IMR-90 (cell line): ENCODE measurements around the gene SLC27A1. TPM values are rescaled to one million over a fixed set of nuclear protein-coding genes. Genes with fewer than 3 reads are reported as not detected.

Experiments used
- ATAC-seq: fragments of 200-7000 bp; cut with Tn5 transposase; 2 replicates; pipeline ENCODE4 v1.9.1; 2020; ENCODE audit warnings: low read depth, mild to moderate bottlenecking, moderate library complexity
- BruUV-seq: library from RNA; stranded (reverse); fragments of 400-500 nt; replicated peaks from 2 replicates; lab custom pipeline; 2021; lab: Mats Ljungman, UMichigan
- CTCF ChIA-PET: fragments of 300-600 bp; formaldehyde crosslinking; extraction: SDS; loops from one replicate; lab custom pipeline; 2021; ENCODE audit warnings: antibody characterized with exemption; lab: Yijun Ruan, JAX
- POLR2A ChIA-PET: fragments of 300-600 bp; sonication (Branson Sonifier 250); formaldehyde crosslinking; loops from one replicate; lab custom pipeline; 2022; ENCODE audit warnings: antibody characterized with exemption; ENCODE audit not compliant: unreplicated experiment; lab: Charles Lee
- DNase-seq: peaks from one replicate; pipeline ENCODE4 v3.0.0; 2013
- H2AFZ ChIP-seq: replicated peaks from 2 replicates; pipeline ENCODE3; 2013; ENCODE audit warnings: low read length, mild to moderate bottlenecking; ENCODE audit not compliant: poor library complexity
- H2AK5ac ChIP-seq: 2 replicates; pipeline ENCODE4 v1.6.1; 2013; ENCODE audit warnings: low read depth, low read length, inconsistent platforms
- H2AK9ac ChIP-seq: replicated peaks from 2 replicates; pipeline ENCODE3; 2013; ENCODE audit warnings: mild to moderate bottlenecking, low read depth, low read length, moderate library complexity; ENCODE audit not compliant: poor library complexity
- H2BK120ac ChIP-seq: 2 replicates; pipeline ENCODE4 v1.6.1; 2013; ENCODE audit warnings: low read depth, low read length, inconsistent platforms
- H2BK15ac ChIP-seq: 3 replicates; pipeline ENCODE4 v1.6.1; 2013; ENCODE audit warnings: low read depth, low read length, inconsistent platforms
- H2BK20ac ChIP-seq: 2 replicates; pipeline ENCODE4 v1.6.1; 2013; ENCODE audit warnings: low read depth, mild to moderate bottlenecking, inconsistent platforms, low read length, moderate library complexity
- H2BK5ac ChIP-seq: 2 replicates; pipeline ENCODE4 v1.6.1; 2013; ENCODE audit warnings: mild to moderate bottlenecking, low read depth, low read length, inconsistent platforms; ENCODE audit not compliant: poor library complexity, severe bottlenecking
- H3K14ac ChIP-seq: replicated peaks from 2 replicates; pipeline ENCODE4 v1.6.1; 2013; ENCODE audit warnings: low read depth, low read length, inconsistent platforms
- H3K18ac ChIP-seq: 2 replicates; pipeline ENCODE4 v1.6.1; 2013; ENCODE audit warnings: low read depth, low read length, control low read depth
- H3K23ac ChIP-seq: 2 replicates; pipeline ENCODE4 v1.6.1; 2013; ENCODE audit warnings: low read depth, low read length, inconsistent platforms
- H3K27ac ChIP-seq: 2 replicates; pipeline ENCODE4 v1.5.1; 2013; ENCODE audit warnings: mild to moderate bottlenecking, control low read depth, low read length; ENCODE audit not compliant: insufficient read depth
- H3K27me3 ChIP-seq: 2 replicates; pipeline ENCODE4 v1.6.1; 2013; ENCODE audit warnings: low read length; ENCODE audit not compliant: control insufficient read depth, insufficient read depth
- H3K36me3 ChIP-seq: 2 replicates; pipeline ENCODE4 v1.6.1; 2013; ENCODE audit warnings: low read length, mixed read lengths; ENCODE audit not compliant: control insufficient read depth, insufficient read depth
- H3K4ac ChIP-seq: 2 replicates; pipeline ENCODE4 v1.6.1; 2013; ENCODE audit warnings: low read depth, low read length, inconsistent platforms
- H3K4me1 ChIP-seq: 2 replicates; pipeline ENCODE4 v1.6.1; 2013; ENCODE audit warnings: low read length, mixed read lengths; ENCODE audit not compliant: control insufficient read depth, insufficient read depth
- H3K4me2 ChIP-seq: 2 replicates; pipeline ENCODE4 v1.6.1; 2013; ENCODE audit warnings: low read depth, mild to moderate bottlenecking, control low read depth, low read length, moderate library complexity
- H3K4me3 ChIP-seq: 2 replicates; pipeline ENCODE4 v1.5.1; 2013; ENCODE audit warnings: low read depth, mild to moderate bottlenecking, control low read depth, low read length, moderate library complexity; ENCODE audit not compliant: insufficient read depth
- H3K56ac ChIP-seq: 2 replicates; pipeline ENCODE4 v1.6.1; 2013; ENCODE audit warnings: low read length, inconsistent platforms; ENCODE audit not compliant: insufficient read depth; ENCODE audit errors: extremely low read depth
- H3K79me1 ChIP-seq, 2 experiments: 2 replicates each; pipeline ENCODE4 v1.6.1; 2013; ENCODE audit warnings: low read length in 2 of 2, inconsistent platforms in 1 of 2, low read depth in 1 of 2
- H3K9ac ChIP-seq: 2 replicates; pipeline ENCODE4 v1.6.1; 2013; ENCODE audit warnings: low read depth, low read length, control low read depth
- H3K9me1 ChIP-seq: 2 replicates; pipeline ENCODE4 v1.6.1; 2013; ENCODE audit warnings: low read length, inconsistent platforms; ENCODE audit not compliant: insufficient read depth
- H3K9me3 ChIP-seq: 2 replicates; pipeline ENCODE4 v1.6.1; 2013; ENCODE audit warnings: low read length; ENCODE audit not compliant: control insufficient read depth, insufficient read depth
- H4K20me1 ChIP-seq: 2 replicates; pipeline ENCODE4 v1.6.1; 2013; ENCODE audit warnings: low read length, inconsistent platforms; ENCODE audit not compliant: insufficient read depth
- H4K5ac ChIP-seq: 2 replicates; pipeline ENCODE4 v1.6.1; 2013; ENCODE audit warnings: mild to moderate bottlenecking, low read depth, low read length, control low read depth
- H4K8ac ChIP-seq, 2 experiments: 2 replicates each; pipeline ENCODE4 v1.6.1; 2013; ENCODE audit warnings: low read depth in 2 of 2, low read length in 2 of 2, control low read depth in 1 of 2, inconsistent platforms in 1 of 2
- H4K91ac ChIP-seq: 2 replicates; pipeline ENCODE4 v1.6.1; 2013; ENCODE audit warnings: low read depth, low read length, inconsistent platforms; ENCODE audit not compliant: insufficient read depth
- BHLHE40 ChIP-seq: fragments of 150-350 bp; IDR thresholded peaks from 2 replicates; pipeline ENCODE4 v1.6.1; 2016; ENCODE audit warnings: mild to moderate bottlenecking, low read depth, low read length
- CEBPB ChIP-seq: IDR thresholded peaks from 2 replicates; pipeline ENCODE4 v1.6.1; 2012; ENCODE audit warnings: low read depth, low read length, improper control_type of control experiment
- CHD1 ChIP-seq: IDR thresholded peaks from 2 replicates; pipeline ENCODE4 v1.6.1; 2012; ENCODE audit warnings: low read depth, low read length, improper control_type of control experiment
- CTCF ChIP-seq: conservative IDR thresholded peaks from 2 replicates; pipeline ENCODE4 v1.5.1; 2012; ENCODE audit warnings: mild to moderate bottlenecking, low read depth, low read length, improper control_type of control experiment
- FOS ChIP-seq: fragments of 150-350 bp; IDR thresholded peaks from 2 replicates; pipeline ENCODE4 v1.6.1; 2016; ENCODE audit warnings: low read depth, low read length
- MAFK ChIP-seq: IDR thresholded peaks from 2 replicates; pipeline ENCODE4 v1.6.1; 2012; ENCODE audit warnings: low read depth, low read length, improper control_type of control experiment
- MAZ ChIP-seq: IDR thresholded peaks from 2 replicates; pipeline ENCODE4 v1.6.1; 2012; ENCODE audit warnings: low read depth, mild to moderate bottlenecking, low read length, improper control_type of control experiment, moderate library complexity, borderline replicate concordance
- MXI1 ChIP-seq: IDR thresholded peaks from 2 replicates; pipeline ENCODE4 v1.6.1; 2012; ENCODE audit warnings: low read depth, mild to moderate bottlenecking, low read length, moderate library complexity, borderline replicate concordance
- NFE2L2 ChIP-seq: fragments of 150-350 bp; IDR thresholded peaks from 2 replicates; pipeline ENCODE4 v1.6.1; 2016; ENCODE audit warnings: low read depth, mild to moderate bottlenecking, low read length
- POLR2A ChIP-seq: IDR thresholded peaks from 2 replicates; pipeline ENCODE4 v1.6.1; 2012; ENCODE audit warnings: mild to moderate bottlenecking, low read depth, low read length
- RAD21 ChIP-seq: IDR thresholded peaks from 2 replicates; pipeline ENCODE4 v1.6.1; 2012; ENCODE audit warnings: low read length, improper control_type of control experiment
- RCOR1 ChIP-seq: IDR thresholded peaks from 2 replicates; pipeline ENCODE4 v1.6.1; 2012; ENCODE audit warnings: mild to moderate bottlenecking, low read length, improper control_type of control experiment; ENCODE audit not compliant: insufficient replicate concordance
- SMC3 ChIP-seq: fragments of 150-350 bp; IDR thresholded peaks from 2 replicates; pipeline ENCODE4 v1.6.1; 2016; ENCODE audit warnings: low read depth, mild to moderate bottlenecking, antibody characterized with exemption, low read length, moderate library complexity
- USF2 ChIP-seq: fragments of 150-350 bp; IDR thresholded peaks from 2 replicates; pipeline ENCODE4 v1.6.1; 2017; ENCODE audit warnings: mild to moderate bottlenecking, antibody characterized with exemption, low read length, low read depth
- WGBS, 2 experiments: methylation state at CpG; one replicate each; pipeline versions ENCODE4 v1.1.5 to v1.1.7; 2013; ENCODE audit warnings: missing lambda C conversion rate in 2 of 2; ENCODE audit not compliant: insufficient read length in 1 of 2; ENCODE audit errors: extremely low coverage in 2 of 2; 5-methylcytosine and 5-hydroxymethylcytosine counted together
- dilution Hi-C: fragments of 300-500 bp; cut with HindIII; formaldehyde crosslinking; loops from one replicate; pipeline ENCODE4 v1.14.3; 2018; ENCODE audit warnings: low sequenced_read_pairs; ENCODE audit not compliant: unreplicated experiment
- in situ Hi-C: fragments of 300-500 bp; cut with MboI; formaldehyde crosslinking; loops from 3 replicates; pipeline ENCODE4 v1.14.3; 2019; ENCODE audit warnings: low sequenced_read_pairs, inconsistent platforms, mixed read lengths
- intact Hi-C: fragments of 100-400 bp; cut with micrococcal nuclease; formaldehyde crosslinking; loops from 2 replicates; pipeline ENCODE4 v1.10.0; 2022
- polyA plus RNA-seq, 3 experiments: library from polyadenylated mRNA; depleted of rRNA; stranded (reverse); fragments of >200 nt; gene quantifications; 2 replicates each; pipeline ENCODE4 v1.2.3, GENCODE V29; 2012; ENCODE audit warnings: low replicate concordance in 1 of 3
- total RNA-seq: library from RNA; depleted of rRNA; stranded (reverse); fragments of >200 nt; gene quantifications from 2 replicates; pipeline ENCODE4 v1.2.3, GENCODE V29; 2012
- TF ChIP-seq, protein P1 (sequence below): fragments of 150-350 bp; IDR thresholded peaks from 2 replicates; pipeline ENCODE4 v1.6.1; 2016; ENCODE audit warnings: low read depth, mild to moderate bottlenecking, low read length, moderate library complexity, borderline replicate concordance

Gene SLC27A1
- total and polyA plus RNA-seq, 2 of the 4 experiments (the other 2 are of a cell fraction): 4.8 to 12.9 TPM

DNA sequence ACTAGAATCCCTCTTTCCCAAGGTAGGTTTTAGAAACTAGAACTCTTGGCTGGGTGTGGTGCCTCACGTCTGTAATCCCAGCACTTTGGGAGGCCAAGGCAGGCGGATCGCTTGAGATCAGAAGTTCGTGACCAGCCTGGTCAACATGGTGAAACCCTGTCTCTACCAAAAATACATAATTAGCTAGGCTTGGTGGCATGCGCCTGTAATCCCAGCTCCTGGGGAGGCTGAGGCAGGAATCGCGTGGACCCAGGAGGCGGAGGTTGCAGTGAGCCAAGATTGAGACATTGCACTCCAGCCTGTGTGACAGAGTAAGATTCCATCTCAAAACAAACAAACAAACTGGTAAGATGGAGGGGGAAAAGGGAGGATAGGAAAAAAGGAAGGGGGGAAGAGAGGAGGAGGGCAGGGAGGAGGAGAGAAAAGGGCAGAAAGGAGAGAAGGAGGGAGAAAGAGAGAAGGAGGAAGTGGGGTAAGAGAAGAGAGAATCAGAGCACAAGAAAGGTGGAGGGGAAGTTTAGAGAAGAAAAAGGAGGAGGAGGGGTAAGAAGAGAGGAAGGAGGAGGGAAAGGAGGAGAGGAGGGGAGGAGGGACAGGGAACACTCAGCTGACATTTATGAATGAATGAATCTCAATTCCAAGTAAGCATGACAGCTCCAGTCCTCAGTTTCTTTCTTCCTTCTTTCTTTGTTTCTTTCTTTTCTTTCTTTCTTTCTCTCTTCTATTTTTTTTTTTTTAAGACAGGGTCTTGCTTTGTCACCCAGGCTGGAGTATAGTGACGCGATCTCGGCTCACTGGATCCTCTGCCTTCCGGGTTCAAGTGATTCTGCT is 2.6 kb upstream of the SLC27A1 start:
- Histone ChIP-seq H3K9me1 (no peaks in the 10 kb centered on the region), H3K4me1 (peaks cover 10% of the 10 kb centered on the region), H4K5ac (no peak overlapping the region), H3K4ac (no peak overlapping the region), H4K91ac (no peak overlapping the region; the same call in 1 of the 2 replicates), H3K9me3 (no peaks in the 10 kb centered on the region), H3K36me3 (no peaks in the 10 kb centered on the region), H2AK9ac (no peak overlapping the region), H2AFZ (no peak overlapping the region), H2BK20ac (no peak overlapping the region), H3K23ac (no peak overlapping the region; the same call in 1 of the 2 replicates), H3K18ac (no peak overlapping the region), H3K27ac (no peak overlapping the region), H3K9ac (no peak overlapping the region), H2BK120ac (no peak overlapping the region), H3K4me3 (no peak overlapping the region), H2BK5ac (no peak overlapping the region), H3K56ac (no peak overlapping the region), H3K4me2 (no peak overlapping the region), H2AK5ac (0 out of 2 replicates have a peak overlapping the region, but pooled peaks have one; percentile 18), H4K20me1 (peaks cover 6% of the 10 kb centered on the region; the same call in 1 of the 2 replicates), H3K79me1 (peaks cover 4 to 20% of the 10 kb centered on the region in 2 experiments; a peak in 3 of 4 replicates), H3K14ac (no peak overlapping the region), H3K27me3 (peaks cover 6% of the 10 kb centered on the region; the same call in 1 of the 2 replicates), H4K8ac (peak overlapping the region in 1 of 2 experiments; percentile 60; a peak in 3 of 4 replicates), H2BK15ac (no peak overlapping the region)
- CTCF ChIA-PET: no interaction called here
- in situ Hi-C loops: no loop called here
- POLR2A ChIA-PET: no interaction called here
- dilution Hi-C loops: no loop called here
- BruUV-seq: no TSS peak
- DNase-seq (no peak), ATAC-seq (no peak)
- intact Hi-C loops: no loop called here
- WGBS, 2 experiments: no CpG with 5 or more reads among the region's 12 CpGs
- TF ChIP-seq CTCF (no peak), NFE2L2 (no peak), CHD1 (no peak), RAD21 (no peak), BHLHE40 (no peak), MXI1 (no peak), SMC3 (no peak), MAZ (no peak), CEBPB (no peak), USF2 (no peak), POLR2A (no peak), FOS (no peak), RCOR1 (no peak), MAFK (no peak)
- TF ChIP-seq, protein P1, sequence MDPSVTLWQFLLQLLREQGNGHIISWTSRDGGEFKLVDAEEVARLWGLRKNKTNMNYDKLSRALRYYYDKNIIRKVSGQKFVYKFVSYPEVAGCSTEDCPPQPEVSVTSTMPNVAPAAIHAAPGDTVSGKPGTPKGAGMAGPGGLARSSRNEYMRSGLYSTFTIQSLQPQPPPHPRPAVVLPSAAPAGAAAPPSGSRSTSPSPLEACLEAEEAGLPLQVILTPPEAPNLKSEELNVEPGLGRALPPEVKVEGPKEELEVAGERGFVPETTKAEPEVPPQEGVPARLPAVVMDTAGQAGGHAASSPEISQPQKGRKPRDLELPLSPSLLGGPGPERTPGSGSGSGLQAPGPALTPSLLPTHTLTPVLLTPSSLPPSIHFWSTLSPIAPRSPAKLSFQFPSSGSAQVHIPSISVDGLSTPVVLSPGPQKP: no peak
